ENCODE data around the gene KIRREL3. TPM values are rescaled to one million over a fixed set of nuclear protein-coding genes. Genes with fewer than 3 reads are reported as not detected.

The KIRREL3 gene
- total and polyA plus RNA-seq, 2 of the 8 experiments (the other 6 are each of a cell fraction or from before 2014, with no cell fraction given): 0.29 to 0.32 TPM

DNA sequence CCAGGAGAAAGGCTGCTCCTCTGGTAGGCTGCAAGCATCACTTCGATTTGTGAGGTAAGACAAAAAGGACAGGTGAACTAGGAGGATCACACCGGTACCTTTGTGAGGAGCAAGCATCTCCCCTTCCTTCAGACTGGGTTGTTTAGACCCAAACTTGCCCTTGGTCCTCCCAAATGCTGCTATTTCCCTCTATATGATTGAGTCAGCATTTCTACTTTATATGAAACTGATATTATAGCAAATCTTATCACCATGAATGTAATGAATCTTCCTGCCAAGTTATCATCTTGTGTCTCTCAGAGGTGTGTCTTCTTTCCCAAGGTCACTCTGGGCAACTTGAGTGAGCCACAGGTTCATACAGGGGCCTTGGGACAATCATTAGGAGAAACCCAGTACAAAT, 61.0 kb downstream of the KIRREL3 start:
- H3K9ac ChIP-seq (replicated peaks in 1 of 4; ENCODE audit: extremely low read depth in 1 of 4, low read depth in 3 of 4, low read length in 3 of 4): no peak overlapping the region
- TF ChIP-seq FOSL1 (IDR thresholded peaks at IDR 0.05; ENCODE audit: insufficient read depth, low read depth, low read length): no peak
- no peak for TF ChIP-seq RFX5 (IDR thresholded peaks at IDR 0.05; ENCODE audit: borderline replicate concordance, low read depth, low read length)
- no peak for TF ChIP-seq KDM5A (IDR thresholded peaks at IDR 0.05; ENCODE audit: low read length)
- no peaks in the 10 kb centered on the region for H3K27me3 ChIP-seq (replicated peaks in 1 of 4; ENCODE audit: control insufficient read depth in 3 of 4, extremely low read depth in 1 of 4, insufficient read depth in 3 of 4, low read length in 3 of 4)
- H4K20me1 ChIP-seq (replicated peaks in 1 of 2; ENCODE audit: control insufficient read depth in 1 of 2, insufficient read depth in 2 of 2, low read length in 2 of 2): no peaks in the 10 kb centered on the region
- no peak overlapping the region for H3K14ac ChIP-seq (ENCODE audit: insufficient read length)
- no peak overlapping the region for H3K4ac ChIP-seq (replicated peaks; ENCODE audit: insufficient read length, low read depth, low read length)
- no peak overlapping the region for H4K5ac ChIP-seq (ENCODE audit: insufficient read length, low read depth, low read length)
- no peak overlapping the region for H3K18ac ChIP-seq (ENCODE audit: extremely low read depth, low read length)
- H4K91ac ChIP-seq (replicated peaks; ENCODE audit: insufficient read length, low read length): no peak overlapping the region
- ChIA-PET POLR2A (ENCODE audit: partially characterized antibody) (no interaction called here), CTCF (ENCODE audit: partially characterized antibody) (interaction anchor here (1.0 kb wide), 1 partner anchor 1082 kb away, joined by 3 read pairs; no protein-coding TSS in a partner anchor)
- H2BK12ac ChIP-seq (ENCODE audit: low read depth, low read length): no peak overlapping the region
- peaks cover 0 to 2% (median 0%) of the 10 kb centered on the region in 4 experiments; a peak in 1 of 7 replicates for H3K4me1 ChIP-seq (replicated peaks in 1 of 4; ENCODE audit: control insufficient read depth in 3 of 4, insufficient read depth in 4 of 4, low read length in 3 of 4)
- H3K4me2 ChIP-seq (ENCODE audit: insufficient read depth in 1 of 2, low read depth in 2 of 2, low read length in 2 of 2): no peak overlapping the region
- no peaks in the 10 kb centered on the region for H3K79me2 ChIP-seq (ENCODE audit: control insufficient read depth in 1 of 2, insufficient read depth in 2 of 2, low read length in 2 of 2)
- H3K36me3 ChIP-seq (ENCODE audit: control insufficient read depth in 2 of 4, insufficient read depth in 4 of 4, low read length in 3 of 4): no peaks in the 10 kb centered on the region
- H2BK120ac ChIP-seq (replicated peaks; ENCODE audit: low read depth, low read length): no peak overlapping the region
- no peak overlapping the region for H2AK5ac ChIP-seq (ENCODE audit: low read depth, low read length)
- no peak overlapping the region for H2BK15ac ChIP-seq (ENCODE audit: low read length)
- H2BK20ac ChIP-seq (ENCODE audit: low read length): no peak overlapping the region
- no peaks in the 10 kb centered on the region for H3K9me3 ChIP-seq (ENCODE audit: insufficient read depth in 2 of 2, low read depth in 1 of 2, low read length in 1 of 2)
- H3K56ac ChIP-seq (replicated peaks; ENCODE audit: insufficient read length, low read depth, low read length): no peak overlapping the region
- H4K8ac ChIP-seq (ENCODE audit: extremely low read depth, insufficient read depth, low read length): no peak overlapping the region
- no peak overlapping the region for H2BK5ac ChIP-seq (ENCODE audit: low read depth, low read length)
- WGBS, 2 experiments (ENCODE audit: extremely low coverage in 1 of 2, insufficient coverage in 1 of 2, insufficient read length in 1 of 2, insufficient replicate concordance in 2 of 2, low coverage in 1 of 2, low lambda C conversion rate in 2 of 2, missing lambda C conversion rate in 1 of 2): 100% methylated on average over 2 of the region's 2 CpGs; no CpG with 5 or more reads in 1 of the 2 experiments
- FAIRE-seq (no peak), DNase-seq (ENCODE audit: low read depth in 1 of 2, low spot score in 2 of 2) (no peak)
- no peak overlapping the region for H3K4me3 ChIP-seq (ENCODE audit: extremely low read depth in 1 of 4, insufficient read depth in 2 of 4, low read depth in 3 of 4, low read length in 4 of 4)
- no peak overlapping the region for H2AFZ ChIP-seq (ENCODE audit: low read length)
- H3K79me1 ChIP-seq (ENCODE audit: low read depth, low read length): no peaks in the 10 kb centered on the region
- no peak overlapping the region for H3K23ac ChIP-seq (ENCODE audit: insufficient read length)
- H3K23me2 ChIP-seq (ENCODE audit: low read depth, low read length): no peaks in the 10 kb centered on the region
- no peak overlapping the region for H3K27ac ChIP-seq (ENCODE audit: low read depth, low read length)

Data from H1 (cell line).